ENCODE measurements around the gene DCP2. TPM values are rescaled to one million over a fixed set of nuclear protein-coding genes. Genes with fewer than 3 reads are reported as not detected.
"Not testable (repeated sequence)": the region's sequence is repeated elsewhere in the genome, so short reads cannot be mapped to it uniquely, and the experiment has no call there.

The DCP2 gene
- total RNA-seq, 2 donors from 2014 or later: 12.9 to 38.4 TPM

DNA sequence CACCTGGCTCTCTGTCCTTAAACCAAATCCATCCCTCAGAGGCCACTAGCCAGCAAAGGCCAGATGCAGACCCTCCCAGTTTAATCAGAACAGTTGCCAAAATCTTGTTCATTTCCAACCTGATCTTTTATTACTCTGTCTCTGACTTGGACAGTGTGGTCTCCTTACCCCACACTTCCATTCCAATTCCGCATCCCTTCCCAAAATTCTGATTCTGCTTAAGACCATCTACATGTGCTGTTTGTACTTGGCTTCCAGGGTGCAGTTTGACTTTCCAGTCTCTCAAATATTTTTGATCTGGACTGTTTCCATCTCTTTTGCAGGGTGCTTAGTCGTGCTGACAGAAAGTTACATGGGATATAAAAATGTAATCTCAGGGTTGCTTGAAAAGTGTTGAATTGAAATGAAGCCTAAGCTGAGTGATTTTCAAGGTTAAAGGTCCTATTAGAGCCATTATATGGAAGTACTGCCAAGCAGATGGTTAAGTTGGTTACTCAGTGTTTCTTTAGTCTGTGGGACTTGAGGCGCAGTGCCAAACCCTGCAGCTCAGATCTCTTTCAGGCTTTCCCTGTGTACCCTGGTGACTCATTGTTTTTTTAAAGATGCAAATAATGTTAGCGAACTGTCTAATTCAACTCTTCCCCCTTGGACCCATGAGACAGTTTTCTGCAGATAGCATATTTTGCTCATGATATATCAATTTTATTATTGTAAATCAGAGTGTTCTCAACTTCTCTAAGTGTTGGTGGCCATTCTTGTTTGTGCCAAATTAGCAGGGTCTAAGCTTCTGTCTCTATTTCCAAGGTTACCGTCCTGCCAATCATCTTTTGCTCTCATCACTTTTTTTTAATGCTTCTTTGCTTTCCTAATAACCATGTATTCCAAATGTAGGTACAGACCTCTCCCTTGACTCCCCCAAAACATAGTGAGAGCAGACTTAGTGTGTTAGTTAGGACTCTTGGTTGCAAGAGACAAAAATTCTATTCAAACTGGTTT lies 18.2 kb upstream of the DCP2 start:
- Histone ChIP-seq H3K36me3 (no peaks in the 10 kb centered on the region), H3K27ac (peak overlapping the region; percentile 26 to 39), H3K4me3 (peak overlapping the region; percentile 17), H3K9me3 (no peaks in the 10 kb centered on the region), H3K4me1 (ENCODE audit: control insufficient read depth in 1 of 2, low read depth in 2 of 2) (peaks cover 18 to 41% of the 10 kb centered on the region in 2 donors), H3K27me3 (replicated peaks; ENCODE audit: insufficient read depth) (no peaks in the 10 kb centered on the region)
- TF ChIP-seq CTCF (IDR thresholded peaks at IDR 0.05): no peak
- DNase-seq (ENCODE audit: low spot score) (no peak), ATAC-seq (ENCODE audit: insufficient number of reproducible peaks, low FRiP score, low read depth) (no peak)

GRCh38 chr5:112959872-112960271 lies 16.7 kb upstream of the DCP2 start:
- H3K4me1 ChIP-seq (ENCODE audit: control insufficient read depth in 1 of 2, low read depth in 2 of 2): peaks cover 21 to 45% of the 10 kb centered on the region in 2 donors
- DNase-seq (ENCODE audit: low spot score); H3K27me3 ChIP-seq (replicated peaks; ENCODE audit: insufficient read depth); H3K27ac ChIP-seq; H3K4me3 ChIP-seq; H3K36me3 ChIP-seq; ATAC-seq (ENCODE audit: insufficient number of reproducible peaks, low FRiP score, low read depth); H3K9me3 ChIP-seq: not testable (repeated sequence)

DNA sequence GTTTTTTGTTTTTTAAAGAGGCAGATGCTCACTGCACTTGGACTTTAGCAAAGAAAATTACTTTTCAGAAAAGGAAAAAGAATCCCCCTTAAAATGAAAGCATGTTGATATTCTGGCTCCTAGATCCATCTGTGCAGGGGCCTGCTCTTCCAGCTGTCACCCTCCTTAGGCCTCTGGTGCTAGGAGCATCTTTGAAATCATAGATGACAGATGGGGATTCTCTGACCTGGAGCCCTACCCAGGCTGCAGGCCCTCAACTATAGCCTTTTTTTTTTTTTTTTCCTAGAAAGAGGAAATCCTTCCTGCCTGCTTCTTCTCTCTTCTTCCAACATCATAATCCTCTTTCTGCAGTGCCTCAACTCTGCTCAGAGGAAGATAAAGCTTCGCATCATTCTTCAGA lies 16.3 kb upstream of the DCP2 start:
- H3K27me3 ChIP-seq (replicated peaks; ENCODE audit: insufficient read depth): no peaks in the 10 kb centered on the region
- no peak for ATAC-seq (ENCODE audit: insufficient number of reproducible peaks, low FRiP score, low read depth)
- no peak overlapping the region for H3K27ac ChIP-seq
- TF ChIP-seq CTCF (IDR thresholded peaks at IDR 0.05): no peak
- no peaks in the 10 kb centered on the region for H3K9me3 ChIP-seq
- H3K4me3 ChIP-seq: no peak overlapping the region
- peaks cover 21 to 45% of the 10 kb centered on the region in 2 donors for H3K4me1 ChIP-seq (ENCODE audit: control insufficient read depth in 1 of 2, low read depth in 2 of 2)
- no peaks in the 10 kb centered on the region for H3K36me3 ChIP-seq
- DNase-seq (ENCODE audit: low spot score): no peak

DNA sequence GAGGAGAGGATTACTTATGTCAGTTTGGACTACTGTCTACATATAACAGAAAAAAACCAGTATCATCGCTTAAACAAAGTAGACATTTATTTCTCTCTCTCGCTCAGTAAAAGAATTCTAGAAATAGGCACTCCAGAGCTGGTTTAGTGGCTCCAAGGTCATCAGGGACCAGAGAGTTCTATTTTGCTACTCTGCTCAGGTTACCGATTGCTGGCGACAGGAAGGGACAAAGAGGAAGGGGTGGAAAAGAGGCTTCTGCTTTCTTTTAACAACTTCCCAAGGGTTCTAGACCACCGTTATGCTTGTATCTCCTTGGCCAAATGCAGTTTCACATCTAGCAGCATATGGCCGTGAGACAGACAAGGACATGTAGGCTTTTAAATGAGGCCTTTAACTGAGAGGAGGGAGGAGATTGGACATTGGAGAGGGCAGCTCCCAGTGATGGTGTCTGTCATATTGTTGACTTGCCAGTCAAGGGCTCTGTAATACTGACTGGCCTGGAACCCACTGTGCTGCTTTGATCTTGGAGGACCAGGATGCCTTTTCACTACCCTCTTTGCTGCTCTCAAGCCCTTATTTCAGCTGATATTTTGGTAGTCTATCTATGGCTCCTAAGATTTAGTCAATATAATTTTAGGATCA lies 15.6 kb upstream of the DCP2 start:
- TF ChIP-seq CTCF (IDR thresholded peaks at IDR 0.05): no peak
- H3K9me3 ChIP-seq: no peaks in the 10 kb centered on the region
- ATAC-seq (ENCODE audit: insufficient number of reproducible peaks, low FRiP score, low read depth): no peak

GRCh38 chr5:112963374-112963733 lies 13.2 kb upstream of the DCP2 start:
- H3K27me3 ChIP-seq (replicated peaks; ENCODE audit: insufficient read depth); H3K36me3 ChIP-seq; H3K9me3 ChIP-seq; DNase-seq (ENCODE audit: low spot score); ATAC-seq (ENCODE audit: insufficient number of reproducible peaks, low FRiP score, low read depth); H3K4me3 ChIP-seq: not testable (repeated sequence)
- peak overlapping the region; percentile 66 to 81 for H3K27ac ChIP-seq
- H3K4me1 ChIP-seq (ENCODE audit: control insufficient read depth in 1 of 2, low read depth in 2 of 2): peaks cover 11 to 27% of the 10 kb centered on the region in 2 donors

More for the DNA sequence above, 15.6 kb upstream of the DCP2 start:
- no peaks in the 10 kb centered on the region for H3K27me3 ChIP-seq (replicated peaks; ENCODE audit: insufficient read depth)
- H3K36me3 ChIP-seq: no peaks in the 10 kb centered on the region
- no peak overlapping the region for H3K27ac ChIP-seq
- no peak for DNase-seq (ENCODE audit: low spot score)
- H3K4me1 ChIP-seq (ENCODE audit: control insufficient read depth in 1 of 2, low read depth in 2 of 2): peaks cover 21 to 45% of the 10 kb centered on the region in 2 donors
- H3K4me3 ChIP-seq: no peak overlapping the region

- H3K4me1 ChIP-seq (ENCODE audit: control insufficient read depth in 1 of 2, low read depth in 2 of 2): peaks cover 4 to 7% of the 10 kb centered on the region in 2 donors
These were observed 10.8 kb upstream of the DCP2 start for GRCh38 chr5:112965733-112966306.

More at GRCh38 chr5:112965733-112966306, 10.8 kb upstream of the DCP2 start:
- Histone ChIP-seq H3K9me3 (no peaks in the 10 kb centered on the region), H3K27ac (no peak overlapping the region), H3K27me3 (replicated peaks; ENCODE audit: insufficient read depth) (no peaks in the 10 kb centered on the region), H3K36me3 (no peaks in the 10 kb centered on the region), H3K4me3 (no peak overlapping the region)
- no peak for ATAC-seq (ENCODE audit: insufficient number of reproducible peaks, low FRiP score, low read depth)
- DNase-seq (ENCODE audit: low spot score): no peak
- no peak for TF ChIP-seq CTCF (IDR thresholded peaks at IDR 0.05)
